Fibroblast of mammary gland (primary cell): ENCODE measurements around the gene ZNHIT1.

Source experiments
- DNase-seq: peaks from one replicate; pipeline ENCODE4 v3.0.0-alpha.2; 2010; ENCODE audit warnings: low read depth
- H3K4me3 ChIP-seq: 2 replicates; pipeline ENCODE4 v1.5.1; 2011; ENCODE audit warnings: low read depth, mild to moderate bottlenecking, low read length, moderate library complexity; ENCODE audit not compliant: control insufficient read depth
- TF ChIP-seq, protein P1 (sequence below): conservative IDR thresholded peaks from 2 replicates; pipeline ENCODE4 v1.5.1; 2011; ENCODE audit warnings: low read depth, low read length, inconsistent platforms; ENCODE audit not compliant: control insufficient read depth, insufficient read depth

ZNHIT1 gene

DNA sequence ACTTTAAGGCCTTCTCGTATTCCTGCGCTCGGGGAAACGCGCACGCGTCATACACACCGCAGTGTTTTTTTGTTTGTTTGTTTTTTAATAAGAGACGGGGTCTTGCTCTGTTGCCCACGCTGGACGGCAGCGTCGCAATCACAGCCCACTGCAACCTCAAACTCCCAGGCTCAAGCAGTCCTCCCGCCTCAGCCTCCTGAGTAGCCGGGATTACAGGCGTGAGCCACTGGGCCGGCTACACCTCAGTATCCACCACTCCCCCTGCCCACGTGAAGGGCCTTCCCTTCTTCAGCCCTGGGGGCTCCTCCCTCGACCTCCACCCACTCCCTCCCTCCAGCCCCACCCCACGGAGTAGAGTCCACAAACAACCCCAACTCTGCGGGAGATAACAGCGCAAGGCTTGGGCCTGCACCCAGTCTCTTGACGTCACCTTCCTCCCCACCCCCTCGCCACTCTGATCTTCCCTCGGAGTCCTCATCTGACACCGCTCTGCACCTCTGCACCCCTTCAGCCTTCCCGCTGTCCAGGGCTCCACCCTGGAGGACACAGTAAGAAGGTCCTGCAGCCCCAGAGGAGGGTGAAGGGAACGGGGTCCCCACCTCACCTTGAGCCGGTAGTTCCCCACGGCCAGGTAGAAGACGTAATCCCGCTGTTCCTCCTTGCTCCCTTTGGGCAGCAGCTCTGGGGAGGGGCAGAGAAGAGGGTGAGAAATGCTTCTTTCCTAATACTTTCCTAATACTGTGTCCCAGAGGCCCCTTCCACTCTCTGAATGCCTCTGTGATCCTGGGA, 22.5 kb downstream of the ZNHIT1 start:
- TF ChIP-seq, protein P1, sequence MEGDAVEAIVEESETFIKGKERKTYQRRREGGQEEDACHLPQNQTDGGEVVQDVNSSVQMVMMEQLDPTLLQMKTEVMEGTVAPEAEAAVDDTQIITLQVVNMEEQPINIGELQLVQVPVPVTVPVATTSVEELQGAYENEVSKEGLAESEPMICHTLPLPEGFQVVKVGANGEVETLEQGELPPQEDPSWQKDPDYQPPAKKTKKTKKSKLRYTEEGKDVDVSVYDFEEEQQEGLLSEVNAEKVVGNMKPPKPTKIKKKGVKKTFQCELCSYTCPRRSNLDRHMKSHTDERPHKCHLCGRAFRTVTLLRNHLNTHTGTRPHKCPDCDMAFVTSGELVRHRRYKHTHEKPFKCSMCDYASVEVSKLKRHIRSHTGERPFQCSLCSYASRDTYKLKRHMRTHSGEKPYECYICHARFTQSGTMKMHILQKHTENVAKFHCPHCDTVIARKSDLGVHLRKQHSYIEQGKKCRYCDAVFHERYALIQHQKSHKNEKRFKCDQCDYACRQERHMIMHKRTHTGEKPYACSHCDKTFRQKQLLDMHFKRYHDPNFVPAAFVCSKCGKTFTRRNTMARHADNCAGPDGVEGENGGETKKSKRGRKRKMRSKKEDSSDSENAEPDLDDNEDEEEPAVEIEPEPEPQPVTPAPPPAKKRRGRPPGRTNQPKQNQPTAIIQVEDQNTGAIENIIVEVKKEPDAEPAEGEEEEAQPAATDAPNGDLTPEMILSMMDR, result no peak
- H3K4me3 ChIP-seq, result no peak overlapping the region
- DNase-seq, result peak; percentile 68

DNA sequence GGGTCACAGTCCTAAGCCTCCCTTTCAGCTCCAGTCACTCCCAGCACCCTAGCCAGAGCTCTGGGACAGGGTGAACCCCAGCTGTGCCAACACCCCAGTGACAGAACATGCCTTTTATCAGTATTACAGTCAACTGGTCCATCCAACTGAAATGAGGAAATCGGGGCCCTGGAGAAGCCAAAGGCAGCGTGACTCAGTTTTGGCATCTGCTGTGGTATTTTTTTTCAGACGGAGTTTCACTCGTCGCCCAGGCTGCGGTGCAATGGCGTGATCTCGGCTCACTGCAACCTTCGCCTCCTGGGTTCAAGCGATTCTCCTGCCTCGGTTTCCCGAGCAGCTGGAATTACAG, 23.0 kb downstream of the ZNHIT1 start:
- no peak overlapping the region for H3K4me3 ChIP-seq
- TF ChIP-seq, protein P1, result no peak
- peak; percentile 85 for DNase-seq

DNA sequence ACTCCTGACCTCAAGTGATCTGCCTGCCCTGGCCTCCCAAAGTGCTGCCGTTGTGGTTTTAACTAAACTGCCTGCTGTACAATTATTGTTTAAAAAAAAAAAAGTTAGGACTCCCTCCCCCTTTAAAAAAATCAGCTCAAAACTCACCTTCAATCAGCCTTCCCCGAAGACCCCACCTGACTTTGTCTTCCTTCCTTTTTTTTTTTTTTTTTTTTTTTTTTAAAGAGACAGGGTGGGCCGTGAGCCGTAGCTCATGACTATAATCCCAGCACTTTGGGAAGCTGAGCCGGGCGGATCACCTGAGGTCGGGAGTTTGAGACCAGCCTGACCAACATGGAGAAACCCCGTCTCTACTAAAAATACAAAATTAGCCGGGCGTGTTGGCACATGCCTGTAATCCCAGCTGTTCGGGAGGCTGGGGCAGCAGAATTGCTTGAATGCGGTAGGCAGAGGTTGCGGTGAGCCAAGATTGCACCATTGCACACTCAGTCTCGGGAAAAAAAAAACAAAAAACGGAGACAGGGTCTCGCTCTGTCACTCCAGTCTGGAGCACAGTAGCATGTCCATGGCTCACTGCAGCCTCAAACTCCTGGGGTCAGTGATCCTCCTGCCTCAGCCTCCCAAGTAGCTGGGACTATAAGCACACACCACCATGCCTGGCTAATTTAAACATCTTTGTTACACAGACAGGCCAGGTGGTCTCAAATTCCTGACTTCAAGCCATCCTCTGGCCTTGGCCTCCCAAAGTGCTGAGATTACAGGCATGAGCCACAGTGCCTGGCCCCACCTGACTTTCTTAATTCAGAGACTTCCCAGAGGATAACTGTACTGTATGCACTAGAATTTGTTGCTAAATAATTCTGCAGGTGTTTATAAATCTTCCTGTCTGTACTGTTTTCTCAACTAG, 23.7 kb downstream of the ZNHIT1 start:
- H3K4me3 ChIP-seq, result no peak overlapping the region
- TF ChIP-seq, protein P1, result no peak
- DNase-seq, result no peak

DNA sequence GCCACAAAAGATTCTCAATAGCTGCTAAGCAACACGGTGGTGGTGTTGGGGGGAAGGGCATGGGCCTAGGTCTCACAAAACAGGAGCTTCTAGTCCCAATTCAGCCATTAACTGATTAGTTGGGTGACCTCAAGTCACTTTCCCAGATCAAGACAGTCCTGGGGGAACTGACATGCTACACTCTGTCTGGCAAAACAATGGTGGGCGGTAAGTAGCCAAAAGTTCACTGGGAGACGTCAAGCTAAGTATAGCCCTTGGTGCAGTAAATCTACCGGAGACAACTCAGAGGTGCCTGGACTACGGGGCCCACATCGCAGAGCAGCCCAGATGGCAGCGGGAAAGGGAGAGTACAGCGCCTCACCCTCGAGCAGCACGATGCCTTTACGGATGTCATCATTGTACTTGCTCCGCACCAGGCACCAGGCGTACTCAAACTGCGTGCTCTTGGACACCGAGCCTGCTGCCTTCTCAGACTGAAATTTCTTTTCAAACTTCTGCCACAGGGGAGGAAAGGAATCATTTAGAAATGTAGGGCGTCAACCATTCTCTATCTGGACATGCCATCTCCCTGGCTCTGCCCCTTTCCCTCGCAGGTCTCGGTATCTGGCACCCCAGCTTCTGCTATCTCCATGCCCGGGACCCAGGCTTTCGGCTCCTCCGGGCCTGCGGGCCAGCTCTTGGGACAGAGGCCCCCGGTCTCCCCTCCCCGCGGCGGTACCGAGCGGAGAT, 25.8 kb downstream of the ZNHIT1 start:
- peak; percentile 53 for DNase-seq
- peak overlapping the region; percentile 96 for H3K4me3 ChIP-seq
- TF ChIP-seq, protein P1, result no peak

DNA sequence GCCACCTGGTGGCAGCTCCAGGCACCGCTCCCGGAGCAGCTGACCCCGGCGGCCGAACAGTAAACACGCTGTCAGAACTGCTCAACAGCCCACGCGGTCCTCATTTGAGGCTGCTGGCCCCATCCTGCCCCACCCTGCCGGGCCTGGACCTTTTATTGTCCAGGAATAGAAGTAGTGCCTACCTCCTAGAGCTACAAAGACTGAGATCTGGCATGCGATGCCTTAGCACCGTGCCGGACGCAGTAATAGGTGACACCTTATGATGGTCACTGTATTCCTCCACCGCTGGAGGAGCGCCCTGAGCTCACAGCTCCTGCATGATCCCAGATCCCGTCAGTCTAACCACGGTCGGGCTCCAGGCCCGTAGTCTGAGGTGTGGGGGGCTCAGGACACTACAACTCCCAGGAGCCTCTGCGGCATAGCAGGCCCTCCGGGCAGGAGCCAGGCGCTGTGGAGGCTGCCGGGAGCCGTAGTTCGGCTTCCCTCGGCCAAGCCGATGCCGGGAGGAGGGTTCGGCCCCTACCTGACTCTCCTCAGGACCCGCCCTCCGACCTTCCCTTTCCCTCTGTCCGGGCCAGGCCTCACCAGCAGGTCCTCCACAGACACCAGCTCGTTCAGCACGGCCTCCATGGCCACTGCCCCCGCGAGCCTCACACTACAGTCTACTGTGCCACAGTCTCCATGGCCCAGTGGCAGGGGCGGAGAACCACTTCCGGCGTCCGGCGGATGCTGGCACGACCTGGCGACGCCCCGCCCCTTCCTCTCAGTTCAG, 26.6 kb downstream of the ZNHIT1 start, which contains the start of gene FIS1:
FIS1 (minus strand) TSS at position 707 of the 772 bp plus-strand sequence; CDS start at position 630, 77 bp downstream.
- TF ChIP-seq, protein P1, result peak; percentile 63
- peak within 1 kb of the TSS; percentile 96 for H3K4me3 ChIP-seq
- peak; percentile 84 for DNase-seq
